GM12801 (cell line): Measurements from ENCODE around the gene ZCCHC2.

Experiments used
- TF ChIP-seq, protein P1 (sequence below): IDR thresholded peaks from one replicate; pipeline ENCODE4 v1.5.1; 2011; ENCODE audit warnings: control low read depth; ENCODE audit not compliant: insufficient read length; ENCODE audit errors: extremely low read depth

ZCCHC2 gene

DNA sequence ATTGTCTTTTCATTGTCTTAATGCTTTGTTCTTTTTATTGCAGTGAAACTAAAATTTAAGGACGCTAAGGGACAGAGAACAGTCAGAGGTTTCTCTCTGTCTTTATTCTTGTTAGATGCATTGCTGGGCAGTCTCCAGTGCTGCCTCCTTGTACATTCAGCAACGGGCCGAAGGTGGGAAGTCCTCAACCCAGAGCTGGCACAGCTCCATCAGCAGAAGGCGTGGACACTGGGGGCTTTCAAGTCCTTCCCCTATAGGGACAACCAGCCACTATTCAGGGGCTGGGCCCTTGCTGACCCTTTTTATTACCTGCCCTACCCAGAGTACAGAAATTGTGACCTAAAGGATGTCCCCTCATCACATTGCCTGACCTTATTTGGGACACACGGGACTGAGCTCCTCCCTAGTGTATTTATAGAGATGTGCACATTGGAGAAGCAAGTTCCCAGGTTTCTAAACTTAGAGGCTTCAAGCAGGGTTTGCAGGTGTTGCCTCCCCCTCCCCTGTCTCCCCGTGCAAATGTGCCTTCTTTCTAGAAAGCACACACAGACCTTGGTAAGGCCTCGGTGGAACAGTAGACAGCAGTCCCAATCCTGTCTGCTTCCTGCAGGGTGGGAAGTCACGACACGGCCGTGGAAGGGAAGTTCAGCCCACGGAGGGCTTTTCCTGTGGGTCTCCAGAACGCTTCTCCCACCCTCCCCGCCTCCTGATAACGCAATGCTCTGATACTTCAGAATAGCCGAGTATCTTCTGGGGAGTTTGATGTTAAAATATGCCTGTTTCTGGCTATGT is 68.2 kb downstream of the ZCCHC2 start:
- TF ChIP-seq, protein P1, sequence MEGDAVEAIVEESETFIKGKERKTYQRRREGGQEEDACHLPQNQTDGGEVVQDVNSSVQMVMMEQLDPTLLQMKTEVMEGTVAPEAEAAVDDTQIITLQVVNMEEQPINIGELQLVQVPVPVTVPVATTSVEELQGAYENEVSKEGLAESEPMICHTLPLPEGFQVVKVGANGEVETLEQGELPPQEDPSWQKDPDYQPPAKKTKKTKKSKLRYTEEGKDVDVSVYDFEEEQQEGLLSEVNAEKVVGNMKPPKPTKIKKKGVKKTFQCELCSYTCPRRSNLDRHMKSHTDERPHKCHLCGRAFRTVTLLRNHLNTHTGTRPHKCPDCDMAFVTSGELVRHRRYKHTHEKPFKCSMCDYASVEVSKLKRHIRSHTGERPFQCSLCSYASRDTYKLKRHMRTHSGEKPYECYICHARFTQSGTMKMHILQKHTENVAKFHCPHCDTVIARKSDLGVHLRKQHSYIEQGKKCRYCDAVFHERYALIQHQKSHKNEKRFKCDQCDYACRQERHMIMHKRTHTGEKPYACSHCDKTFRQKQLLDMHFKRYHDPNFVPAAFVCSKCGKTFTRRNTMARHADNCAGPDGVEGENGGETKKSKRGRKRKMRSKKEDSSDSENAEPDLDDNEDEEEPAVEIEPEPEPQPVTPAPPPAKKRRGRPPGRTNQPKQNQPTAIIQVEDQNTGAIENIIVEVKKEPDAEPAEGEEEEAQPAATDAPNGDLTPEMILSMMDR = no peak

DNA sequence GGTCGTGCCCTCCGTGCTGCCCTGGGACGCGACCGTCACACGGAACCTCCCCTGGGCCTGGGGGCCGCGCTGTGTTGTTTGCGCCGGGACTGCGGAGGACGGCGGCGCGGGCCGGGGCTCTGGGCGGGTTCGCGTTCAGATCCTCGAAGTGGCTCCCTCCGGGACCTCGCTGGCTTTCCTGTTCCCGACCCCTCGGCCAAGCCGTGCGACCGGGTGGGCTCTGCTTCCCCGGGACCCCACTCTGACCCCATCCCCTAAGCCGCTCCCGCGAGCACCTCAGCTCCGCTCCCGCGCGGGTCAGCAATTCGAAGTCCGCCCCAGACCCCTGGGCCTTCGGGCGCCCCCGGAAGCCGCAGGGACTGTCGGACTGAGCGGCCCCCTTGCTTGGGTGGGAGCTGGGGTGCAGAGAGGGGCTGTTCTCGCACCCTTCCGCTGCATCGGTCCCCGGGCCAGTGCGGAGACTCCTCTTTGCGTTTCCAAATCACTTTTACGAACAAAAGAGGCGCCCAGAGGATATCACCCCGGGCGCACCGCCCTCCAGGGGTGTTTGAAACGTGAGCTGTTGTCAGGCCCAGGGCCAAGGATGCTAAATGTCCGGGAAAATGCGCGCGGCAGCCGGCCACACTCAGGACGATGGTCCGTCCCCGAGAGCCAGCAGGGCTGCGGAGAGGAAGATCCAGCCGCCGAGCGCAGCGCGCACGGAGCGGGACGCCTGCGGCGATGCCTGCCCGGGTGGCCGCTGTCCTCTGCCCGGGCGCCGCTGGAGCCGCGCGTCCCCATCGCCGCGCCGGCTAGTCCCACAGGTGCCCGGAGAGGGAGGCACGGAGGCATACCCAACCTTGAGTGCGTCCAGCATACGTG is 73.5 kb downstream of the ZCCHC2 start:
- TF ChIP-seq, protein P1 = no peak

DNA sequence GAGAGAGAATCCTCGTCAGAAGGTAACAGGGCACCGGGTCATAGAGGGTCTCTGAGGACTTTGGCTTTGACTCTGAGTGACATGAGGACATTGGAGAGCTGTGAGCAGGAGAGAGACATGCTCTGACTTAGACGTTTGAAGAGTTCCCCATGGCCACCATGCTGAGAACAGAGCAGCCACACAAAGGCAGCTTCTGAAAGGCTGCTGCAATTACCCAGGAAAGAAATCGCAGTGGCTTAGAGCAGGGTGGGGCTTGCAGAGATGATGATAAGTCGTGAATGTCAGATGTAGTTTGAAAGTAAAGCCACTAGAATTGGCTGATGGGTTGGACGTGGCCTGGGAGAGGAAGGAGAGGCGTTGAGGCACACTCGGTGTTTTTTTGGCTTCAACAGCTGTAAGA is 79.0 kb downstream of the ZCCHC2 start:
- TF ChIP-seq, protein P1 = no peak

DNA sequence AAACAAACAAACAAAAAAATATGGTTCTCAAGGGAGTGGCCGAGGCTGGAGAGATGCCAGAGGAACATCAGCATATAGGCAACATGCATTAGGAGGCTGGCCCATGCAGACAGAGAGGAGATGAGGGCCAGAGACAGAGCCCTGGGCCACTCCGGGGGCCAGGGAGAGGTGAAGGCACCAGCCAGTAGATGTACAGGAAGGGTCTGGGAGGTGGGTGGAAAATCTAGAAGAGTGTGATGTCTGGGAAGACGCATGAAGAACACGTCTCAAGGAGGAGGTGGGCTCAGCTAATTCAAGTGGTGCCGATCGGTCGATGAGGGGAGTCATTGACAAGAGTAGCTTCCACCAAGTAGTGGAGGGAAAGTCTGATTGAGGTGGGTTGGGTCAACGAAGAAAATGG is 79.9 kb downstream of the ZCCHC2 start:
- TF ChIP-seq, protein P1 = no peak

DNA sequence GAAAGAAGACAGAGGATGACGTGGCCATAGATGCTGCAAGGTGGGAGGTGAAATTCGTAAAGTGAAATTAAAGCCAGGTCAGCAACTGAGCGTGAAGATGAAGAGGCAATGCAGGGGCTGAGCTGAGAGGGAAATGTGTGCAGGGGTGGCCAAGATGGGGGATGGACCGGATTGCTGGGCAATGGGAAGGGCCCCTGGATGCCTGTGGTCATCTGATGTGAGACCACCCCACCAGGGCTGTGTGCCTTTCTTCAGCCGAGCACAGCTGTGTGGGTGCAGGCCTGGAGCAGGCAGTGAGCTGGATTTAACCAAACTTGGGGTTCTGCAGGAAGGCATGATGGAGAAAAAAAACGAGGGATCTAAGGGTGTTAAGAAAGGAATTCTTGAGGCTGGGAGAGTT is 80.4 kb downstream of the ZCCHC2 start:
- TF ChIP-seq, protein P1 = no peak

DNA sequence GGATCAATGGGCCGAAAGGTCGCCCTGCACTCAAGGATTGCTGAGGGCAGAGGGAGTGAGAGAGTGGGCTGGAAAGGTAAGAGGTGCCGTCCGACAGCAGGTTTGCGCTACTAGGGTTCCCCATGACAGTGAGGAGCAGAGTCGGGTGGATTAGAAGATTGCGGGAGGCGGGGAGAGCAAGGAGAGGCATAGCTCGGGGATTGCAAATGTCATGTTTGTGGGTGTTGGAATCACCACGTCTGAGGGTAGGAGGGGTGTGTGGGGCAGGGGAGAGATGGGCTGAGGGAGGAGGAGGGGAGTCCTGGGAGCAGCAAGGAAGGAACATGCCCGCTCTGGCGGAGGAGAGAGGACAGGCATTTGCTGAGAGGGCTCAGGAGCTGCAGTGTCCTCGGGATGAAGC is 81.2 kb downstream of the ZCCHC2 start:
- TF ChIP-seq, protein P1 = no peak

DNA sequence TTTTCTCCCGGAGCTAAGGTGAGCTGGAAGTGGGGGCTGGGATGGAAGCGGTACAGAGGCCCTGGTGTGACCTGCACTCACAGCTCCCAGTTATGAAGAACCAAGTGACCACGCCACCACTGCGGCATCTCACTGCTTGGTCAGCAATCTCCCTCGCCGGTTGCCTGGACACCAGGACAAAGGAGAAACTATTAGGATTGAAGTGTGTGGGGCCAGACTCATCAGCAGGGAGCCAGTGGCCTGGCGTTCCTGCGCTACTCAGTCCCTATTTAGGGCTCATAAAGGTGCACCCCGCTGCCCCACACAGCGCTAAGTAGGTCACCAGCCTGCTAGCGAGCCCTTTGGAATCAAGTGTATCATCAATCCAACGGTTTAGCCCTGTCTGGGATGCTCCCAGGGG is 82.9 kb downstream of the ZCCHC2 start:
- TF ChIP-seq, protein P1 = no peak
